HepG2 (cell line): Measurements from ENCODE around the gene ACSL5. TPM values are rescaled to one million over a fixed set of nuclear protein-coding genes. Genes with fewer than 3 reads are reported as not detected.

Source experiments
- ATM ChIP-seq: fragments of 450-650 bp; IDR thresholded peaks from 2 replicates; pipeline ENCODE4 v1.7.1; 2017; ENCODE audit warnings: mild to moderate bottlenecking, borderline replicate concordance
- DNMT1 ChIP-seq: sonication (generic); formaldehyde crosslinking; IDR thresholded peaks from 2 replicates; pipeline ENCODE4 v1.5.1; 2020; ENCODE audit warnings: mild to moderate bottlenecking, missing genetic modification reagents
- DR1 ChIP-seq: sonication (generic); formaldehyde crosslinking; IDR thresholded peaks from 2 replicates; pipeline ENCODE4 v1.8.0; 2021; ENCODE audit warnings: mild to moderate bottlenecking, missing genetic modification reagents, inconsistent platforms
- FOXP1 ChIP-seq, 2 experiments: fragments of 450-650 bp in 1 of 2; IDR thresholded peaks; 2 replicates each; pipeline ENCODE4 v1.6.1; 2017 to 2018; ENCODE audit warnings: antibody characterized with exemption in 1 of 2
- HMGA1 ChIP-seq: sonication (generic); formaldehyde crosslinking; conservative IDR thresholded peaks from 2 replicates; pipeline ENCODE4 v1.4.0; 2020; ENCODE audit warnings: missing genetic modification reagents
- NR2F2 ChIP-seq: IDR thresholded peaks from 2 replicates; pipeline ENCODE4 v1.6.1; 2012; ENCODE audit warnings: low read depth, inconsistent platforms, borderline replicate concordance
- PAX8 ChIP-seq: sonication (generic); formaldehyde crosslinking; IDR thresholded peaks from 2 replicates; pipeline ENCODE4 v1.8.0; 2022; ENCODE audit warnings: mild to moderate bottlenecking, missing genetic modification reagents, borderline replicate concordance
- PCBP1 ChIP-seq: fragments of 200-400 bp; formaldehyde crosslinking; IDR thresholded peaks from 2 replicates; pipeline ENCODE4 v1.6.1; 2017; ENCODE audit warnings: mild to moderate bottlenecking, low read depth, low read length, borderline replicate concordance
- PLSCR1 ChIP-seq: sonication (generic); formaldehyde crosslinking; IDR thresholded peaks from 2 replicates; pipeline ENCODE4 v1.5.0; 2020; ENCODE audit warnings: missing genetic modification reagents, mild to moderate bottlenecking, borderline replicate concordance
- STAG1 ChIP-seq: sonication (generic); formaldehyde crosslinking; IDR thresholded peaks from 2 replicates; pipeline ENCODE4 v1.4.0; 2020; ENCODE audit warnings: missing genetic modification reagents
- ZFP36L1 ChIP-seq: sonication (generic); formaldehyde crosslinking; IDR thresholded peaks from 2 replicates; pipeline ENCODE4 v1.8.0; 2022; ENCODE audit warnings: mild to moderate bottlenecking, missing genetic modification reagents, moderate library complexity
- ZFY ChIP-seq: sonication (generic); formaldehyde crosslinking; IDR thresholded peaks from 2 replicates; pipeline ENCODE4 v1.4.0; 2020; ENCODE audit warnings: missing genetic modification reagents
- ZNF280B ChIP-seq: sonication (generic); formaldehyde crosslinking; IDR thresholded peaks from 2 replicates; pipeline ENCODE4 v1.5.0; 2020; ENCODE audit warnings: missing genetic modification reagents, mild to moderate bottlenecking, borderline replicate concordance
- ZNF337 ChIP-seq: sonication (generic); formaldehyde crosslinking; IDR thresholded peaks from 2 replicates; pipeline ENCODE4 v1.5.1; 2020; ENCODE audit warnings: missing genetic modification reagents, low read depth, mild to moderate bottlenecking, borderline replicate concordance
- ZNF543 ChIP-seq: sonication (generic); formaldehyde crosslinking; IDR thresholded peaks from 2 replicates; pipeline ENCODE4 v1.4.0; 2020; ENCODE audit warnings: mild to moderate bottlenecking, missing genetic modification reagents
- ZNF644 ChIP-seq: IDR thresholded peaks from 2 replicates; pipeline ENCODE4 v1.6.1; 2016; ENCODE audit warnings: low read depth
- ZNF800 ChIP-seq: sonication (generic); formaldehyde crosslinking; IDR thresholded peaks from 2 replicates; pipeline ENCODE4 v1.4.0; 2020; ENCODE audit warnings: missing genetic modification reagents
- polyA plus RNA-seq, 8 experiments: library from polyadenylated mRNA; depleted of rRNA in 3 of 8; stranded (reverse) in 7 of 8; unstranded in 1 of 8; fragments of >200 nt; fragmentation: Illumina TruSeq in 4 of 8; extraction: Trizol in 4 of 8; gene quantifications; 2 replicates each; pipeline versions ENCODE4 v1.2.1 to v1.2.3, GENCODE V29; 2011 to 2016; ENCODE audit warnings: low read depth in 4 of 8, missing spikeins in 1 of 8, mixed read lengths in 1 of 8; ENCODE audit not compliant: insufficient read depth in 1 of 8
- total RNA-seq, 5 experiments: library from RNA; depleted of rRNA; stranded (reverse); fragments of >200 nt; fragmentation: Illumina TruSeq; extraction: Trizol; gene quantifications; 2 replicates each; pipeline ENCODE4 v1.2.3, GENCODE V29; 2016; ENCODE audit warnings: low read depth in 1 of 5
- TF ChIP-seq, protein P1 (sequence below): IDR thresholded peaks from 2 replicates; pipeline ENCODE4 v1.6.1; 2016; ENCODE audit warnings: missing compliant biosample characterization, missing genetic modification reagents, borderline replicate concordance
- TF ChIP-seq, protein P2 (sequence below): sonication (generic); formaldehyde crosslinking; IDR thresholded peaks from 2 replicates; pipeline ENCODE4 v1.8.0; 2022; ENCODE audit warnings: mild to moderate bottlenecking, missing genetic modification reagents; ENCODE audit not compliant: insufficient replicate concordance
- TF ChIP-seq, protein P3 (sequence below): sonication (generic); formaldehyde crosslinking; conservative IDR thresholded peaks from 2 replicates; pipeline ENCODE4 v1.4.0; 2020; ENCODE audit warnings: missing genetic modification reagents
- TF ChIP-seq, protein P4 (sequence below): IDR thresholded peaks from 2 replicates; pipeline ENCODE4 v1.6.1; 2012; ENCODE audit warnings: inconsistent platforms

The ACSL5 gene
- total and polyA plus RNA-seq, 2 of the 13 experiments (the other 11 are each of a cell fraction or from before 2014, with no cell fraction given): 56.4 to 82.5 TPM

GRCh38 chr10:112365014-112365432 lies 8.9 kb upstream of the ACSL5 start (continued):
- TF ChIP-seq, protein P1, sequence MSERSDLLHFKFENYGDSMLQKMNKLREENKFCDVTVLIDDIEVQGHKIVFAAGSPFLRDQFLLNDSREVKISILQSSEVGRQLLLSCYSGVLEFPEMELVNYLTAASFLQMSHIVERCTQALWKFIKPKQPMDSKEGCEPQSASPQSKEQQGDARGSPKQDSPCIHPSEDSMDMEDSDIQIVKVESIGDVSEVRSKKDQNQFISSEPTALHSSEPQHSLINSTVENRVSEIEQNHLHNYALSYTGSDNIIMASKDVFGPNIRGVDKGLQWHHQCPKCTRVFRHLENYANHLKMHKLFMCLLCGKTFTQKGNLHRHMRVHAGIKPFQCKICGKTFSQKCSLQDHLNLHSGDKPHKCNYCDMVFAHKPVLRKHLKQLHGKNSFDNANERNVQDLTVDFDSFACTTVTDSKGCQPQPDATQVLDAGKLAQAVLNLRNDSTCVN: no peak
- no peak; the same call in 1 of the 2 replicates for TF ChIP-seq ZFY (CRISPR knock-in tag)
- no peak for TF ChIP-seq HMGA1 (CRISPR knock-in tag)
- TF ChIP-seq DNMT1 (CRISPR knock-in tag): no peak
- TF ChIP-seq ZNF337 (CRISPR knock-in tag): no peak
- TF ChIP-seq, protein P2, sequence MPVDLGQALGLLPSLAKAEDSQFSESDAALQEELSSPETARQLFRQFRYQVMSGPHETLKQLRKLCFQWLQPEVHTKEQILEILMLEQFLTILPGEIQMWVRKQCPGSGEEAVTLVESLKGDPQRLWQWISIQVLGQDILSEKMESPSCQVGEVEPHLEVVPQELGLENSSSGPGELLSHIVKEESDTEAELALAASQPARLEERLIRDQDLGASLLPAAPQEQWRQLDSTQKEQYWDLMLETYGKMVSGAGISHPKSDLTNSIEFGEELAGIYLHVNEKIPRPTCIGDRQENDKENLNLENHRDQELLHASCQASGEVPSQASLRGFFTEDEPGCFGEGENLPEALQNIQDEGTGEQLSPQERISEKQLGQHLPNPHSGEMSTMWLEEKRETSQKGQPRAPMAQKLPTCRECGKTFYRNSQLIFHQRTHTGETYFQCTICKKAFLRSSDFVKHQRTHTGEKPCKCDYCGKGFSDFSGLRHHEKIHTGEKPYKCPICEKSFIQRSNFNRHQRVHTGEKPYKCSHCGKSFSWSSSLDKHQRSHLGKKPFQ (CRISPR knock-in tag): no peak
- no peak for TF ChIP-seq ZNF280B
- no peak for TF ChIP-seq PCBP1
- TF ChIP-seq, protein P3, sequence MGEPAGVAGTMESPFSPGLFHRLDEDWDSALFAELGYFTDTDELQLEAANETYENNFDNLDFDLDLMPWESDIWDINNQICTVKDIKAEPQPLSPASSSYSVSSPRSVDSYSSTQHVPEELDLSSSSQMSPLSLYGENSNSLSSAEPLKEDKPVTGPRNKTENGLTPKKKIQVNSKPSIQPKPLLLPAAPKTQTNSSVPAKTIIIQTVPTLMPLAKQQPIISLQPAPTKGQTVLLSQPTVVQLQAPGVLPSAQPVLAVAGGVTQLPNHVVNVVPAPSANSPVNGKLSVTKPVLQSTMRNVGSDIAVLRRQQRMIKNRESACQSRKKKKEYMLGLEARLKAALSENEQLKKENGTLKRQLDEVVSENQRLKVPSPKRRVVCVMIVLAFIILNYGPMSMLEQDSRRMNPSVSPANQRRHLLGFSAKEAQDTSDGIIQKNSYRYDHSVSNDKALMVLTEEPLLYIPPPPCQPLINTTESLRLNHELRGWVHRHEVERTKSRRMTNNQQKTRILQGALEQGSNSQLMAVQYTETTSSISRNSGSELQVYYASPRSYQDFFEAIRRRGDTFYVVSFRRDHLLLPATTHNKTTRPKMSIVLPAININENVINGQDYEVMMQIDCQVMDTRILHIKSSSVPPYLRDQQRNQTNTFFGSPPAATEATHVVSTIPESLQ: no peak
- no peak for TF ChIP-seq PLSCR1 (CRISPR knock-in tag)
- TF ChIP-seq ZFP36L1: no peak
- TF ChIP-seq ATM: no peak
- no peak for TF ChIP-seq STAG1
- TF ChIP-seq FOXP1 (IDR thresholded peaks at IDR 0.05): peak; percentile 30; the same call in 1 of the 2 replicates
- peak; percentile 48; the same call in 1 of the 2 replicates for TF ChIP-seq FOXP1 (CRISPR knock-in tag; IDR thresholded peaks at IDR 0.05)
- no peak for TF ChIP-seq PAX8 (CRISPR knock-in tag)
- no peak for TF ChIP-seq ZNF800 (CRISPR knock-in tag)
- TF ChIP-seq, protein P4, sequence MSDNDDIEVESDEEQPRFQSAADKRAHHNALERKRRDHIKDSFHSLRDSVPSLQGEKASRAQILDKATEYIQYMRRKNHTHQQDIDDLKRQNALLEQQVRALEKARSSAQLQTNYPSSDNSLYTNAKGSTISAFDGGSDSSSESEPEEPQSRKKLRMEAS: peak; percentile 61
- TF ChIP-seq DR1 (CRISPR knock-in tag): no peak
- 0 out of 2 replicates have a peak, but pooled peaks have one; percentile 24 for TF ChIP-seq ZNF644 (CRISPR knock-in tag)
- no peak for TF ChIP-seq ZNF543 (CRISPR knock-in tag)
- TF ChIP-seq NR2F2: peak; percentile 76
